Natural killer cell treated with Interleukin-12 subunit alpha and Interleukin-12 subunit beta and Interleukin-15 and Interleukin-18, amount 100 ng/mL, for 72 hours (primary cell): ENCODE results near the gene NAV2. TPM values are rescaled to one million over a fixed set of nuclear protein-coding genes. Genes with fewer than 3 reads are reported as not detected.

Experiments used
- ATAC-seq, 2 donors: fragments of 150-1000 bp; cut with Tn5 transposase in 1 of 2; sonication (Bioruptor Pico), chemical (Tn5 transposase) in 1 of 2; 2 replicates each; pipeline ENCODE4 v1.10.0; 2021
- DNase-seq: peaks from one replicate; pipeline ENCODE4 v3.0.0; 2022; ENCODE audit warnings: low spot score
- H3K27ac Mint-ChIP-seq, 2 donors: 1 replicate in 1 of 2; 2 replicates in 1 of 2; pipeline ENCODE4 v1.8.0; 2022; ENCODE audit warnings: mixed read lengths in 2 of 2, mild to moderate bottlenecking in 1 of 2, moderate library complexity in 1 of 2
- H3K27me3 Mint-ChIP-seq, 2 donors: 1 replicate in 1 of 2; 2 replicates in 1 of 2; pipeline ENCODE4 v1.8.0; 2022; ENCODE audit warnings: mixed read lengths in 2 of 2
- H3K36me3 Mint-ChIP-seq: one replicate; pipeline ENCODE4 v1.8.0; 2022; ENCODE audit warnings: mixed read lengths
- H3K4me1 Mint-ChIP-seq, 2 donors: 1 replicate in 1 of 2; 2 replicates in 1 of 2; pipeline ENCODE4 v1.8.0; 2022; ENCODE audit warnings: low read depth in 2 of 2, mixed read lengths in 2 of 2, mild to moderate bottlenecking in 1 of 2
- H3K4me3 Mint-ChIP-seq: one replicate; pipeline ENCODE4 v1.8.0; 2022; ENCODE audit warnings: mixed read lengths
- H3K9me3 Mint-ChIP-seq: 2 replicates; pipeline ENCODE4 v1.8.0; 2022; ENCODE audit warnings: mixed read lengths
- total RNA-seq, 2 donors: library from RNA; stranded (reverse); gene quantifications; one replicate each; pipeline ENCODE4 v1.2.3, GENCODE V29; 2022

The NAV2 gene
- total RNA-seq, 2 donors from 2014 or later: 0.31 to 0.67 TPM

GRCh38 chr11:19730373-19730772 is 17.7 kb downstream of the NAV2 start:
- H3K4me3 Mint-ChIP-seq: no peak overlapping the region
- no peak for ATAC-seq
- DNase-seq: no peak
- no peak overlapping the region for H3K27ac Mint-ChIP-seq
- H3K27me3 Mint-ChIP-seq: peaks cover 2 to 12% of the 10 kb centered on the region in 2 donors
- H3K4me1 Mint-ChIP-seq: no peaks in the 10 kb centered on the region
- H3K36me3 Mint-ChIP-seq: no peaks in the 10 kb centered on the region
- H3K9me3 Mint-ChIP-seq: no peaks in the 10 kb centered on the region

- ATAC-seq: no peak
- H3K4me3 Mint-ChIP-seq: no peak overlapping the region
- H3K27ac Mint-ChIP-seq: no peak overlapping the region
- H3K36me3 Mint-ChIP-seq: no peaks in the 10 kb centered on the region
- H3K9me3 Mint-ChIP-seq: no peaks in the 10 kb centered on the region
- DNase-seq: no peak
- peaks cover 4 to 7% of the 10 kb centered on the region in 2 donors for H3K27me3 Mint-ChIP-seq
- no peaks in the 10 kb centered on the region for H3K4me1 Mint-ChIP-seq
Measured at GRCh38 chr11:19734171-19734570, 21.5 kb downstream of the NAV2 start.

- no peak for ATAC-seq
Measured at GRCh38 chr11:19735157-19735908, 22.7 kb downstream of the NAV2 start.

GRCh38 chr11:19735909-19736498 is 23.4 kb downstream of the NAV2 start:
- ATAC-seq: no peak
- Mint-ChIP-seq H3K4me1 (no peaks in the 10 kb centered on the region), H3K36me3 (no peaks in the 10 kb centered on the region), H3K27ac (no peak overlapping the region), H3K4me3 (no peak overlapping the region), H3K9me3 (no peaks in the 10 kb centered on the region), H3K27me3 (peaks cover 4 to 5% of the 10 kb centered on the region in 2 donors)
- no peak for DNase-seq

More at GRCh38 chr11:19735157-19735908, 22.7 kb downstream of the NAV2 start:
- H3K9me3 Mint-ChIP-seq: no peaks in the 10 kb centered on the region
- DNase-seq: no peak
- H3K27me3 Mint-ChIP-seq: peaks cover 4 to 5% of the 10 kb centered on the region in 2 donors
- H3K36me3 Mint-ChIP-seq: no peaks in the 10 kb centered on the region
- H3K4me3 Mint-ChIP-seq: no peak overlapping the region
- no peaks in the 10 kb centered on the region for H3K4me1 Mint-ChIP-seq
- no peak overlapping the region for H3K27ac Mint-ChIP-seq

GRCh38 chr11:19736831-19737230 is 24.2 kb downstream of the NAV2 start:
- H3K4me3 Mint-ChIP-seq: no peak overlapping the region
- H3K9me3 Mint-ChIP-seq: no peaks in the 10 kb centered on the region
- H3K4me1 Mint-ChIP-seq: no peaks in the 10 kb centered on the region
- ATAC-seq: no peak
- DNase-seq: no peak
- H3K27me3 Mint-ChIP-seq: peaks cover 0 to 4% of the 10 kb centered on the region in 2 donors
- H3K27ac Mint-ChIP-seq: no peak overlapping the region
- H3K36me3 Mint-ChIP-seq: no peaks in the 10 kb centered on the region

GRCh38 chr11:19737575-19737974 is 24.9 kb downstream of the NAV2 start:
- no peak for ATAC-seq
- Mint-ChIP-seq H3K27ac (no peak overlapping the region), H3K36me3 (no peaks in the 10 kb centered on the region), H3K9me3 (no peaks in the 10 kb centered on the region), H3K27me3 (peaks cover 0 to 4% of the 10 kb centered on the region in 2 donors), H3K4me1 (no peaks in the 10 kb centered on the region), H3K4me3 (no peak overlapping the region)
- no peak for DNase-seq

- Mint-ChIP-seq H3K27ac (no peak overlapping the region), H3K9me3 (no peaks in the 10 kb centered on the region), H3K36me3 (no peaks in the 10 kb centered on the region), H3K27me3 (peaks cover 0 to 6% of the 10 kb centered on the region in 2 donors), H3K4me3 (no peak overlapping the region), H3K4me1 (no peaks in the 10 kb centered on the region)
- ATAC-seq: no peak
- DNase-seq: no peak
Measured at GRCh38 chr11:19738124-19738523, 25.5 kb downstream of the NAV2 start.

GRCh38 chr11:19739872-19740271 is 27.2 kb downstream of the NAV2 start:
- Mint-ChIP-seq H3K27me3 (peaks cover 0 to 6% of the 10 kb centered on the region in 2 donors), H3K4me1 (no peaks in the 10 kb centered on the region), H3K27ac (no peak overlapping the region), H3K36me3 (no peaks in the 10 kb centered on the region), H3K4me3 (no peak overlapping the region), H3K9me3 (no peaks in the 10 kb centered on the region)
- no peak for DNase-seq
- ATAC-seq: no peak

GRCh38 chr11:19740586-19740985 is 27.9 kb downstream of the NAV2 start:
- no peak for ATAC-seq
- Mint-ChIP-seq H3K27ac (no peak overlapping the region), H3K9me3 (no peaks in the 10 kb centered on the region), H3K27me3 (peaks cover 0 to 6% of the 10 kb centered on the region in 2 donors), H3K4me1 (no peaks in the 10 kb centered on the region), H3K4me3 (no peak overlapping the region), H3K36me3 (no peaks in the 10 kb centered on the region)
- no peak for DNase-seq

- Mint-ChIP-seq H3K4me3 (no peak overlapping the region), H3K27ac (no peak overlapping the region), H3K36me3 (no peaks in the 10 kb centered on the region), H3K4me1 (no peaks in the 10 kb centered on the region), H3K9me3 (no peaks in the 10 kb centered on the region), H3K27me3 (peaks cover 0 to 2% of the 10 kb centered on the region in 2 donors)
- peak; percentile 69 for DNase-seq
- ATAC-seq: peak; percentile 47 to 74
Measured at GRCh38 chr11:19742588-19743292, 30.1 kb downstream of the NAV2 start.

- Mint-ChIP-seq H3K27me3 (peaks cover 0 to 2% of the 10 kb centered on the region in 2 donors), H3K36me3 (no peaks in the 10 kb centered on the region), H3K4me3 (no peak overlapping the region), H3K27ac (no peak overlapping the region), H3K4me1 (no peaks in the 10 kb centered on the region), H3K9me3 (no peaks in the 10 kb centered on the region)
- ATAC-seq (peak; percentile 42 to 57), DNase-seq (no peak)
Measured at GRCh38 chr11:19743622-19744021, 31.0 kb downstream of the NAV2 start.

- Mint-ChIP-seq H3K4me1 (no peaks in the 10 kb centered on the region), H3K4me3 (no peak overlapping the region), H3K27me3 (peaks cover 0 to 2% of the 10 kb centered on the region in 2 donors), H3K9me3 (no peaks in the 10 kb centered on the region), H3K27ac (no peak overlapping the region), H3K36me3 (no peaks in the 10 kb centered on the region)
- no peak for ATAC-seq
- DNase-seq: no peak
Measured at GRCh38 chr11:19744130-19744529, 31.5 kb downstream of the NAV2 start.

- no peak overlapping the region for H3K4me3 Mint-ChIP-seq
- no peak overlapping the region for H3K27ac Mint-ChIP-seq
- no peaks in the 10 kb centered on the region for H3K9me3 Mint-ChIP-seq
- H3K36me3 Mint-ChIP-seq: no peaks in the 10 kb centered on the region
- DNase-seq (no peak), ATAC-seq (no peak)
- no peaks in the 10 kb centered on the region for H3K4me1 Mint-ChIP-seq
- peaks cover 2 to 10% of the 10 kb centered on the region in 2 donors for H3K27me3 Mint-ChIP-seq
Measured at GRCh38 chr11:19746086-19746485, 33.4 kb downstream of the NAV2 start.

GRCh38 chr11:19747634-19748033 is 35.0 kb downstream of the NAV2 start:
- Mint-ChIP-seq H3K9me3 (no peaks in the 10 kb centered on the region), H3K4me3 (no peak overlapping the region), H3K27ac (no peak overlapping the region), H3K36me3 (no peaks in the 10 kb centered on the region), H3K27me3 (peaks cover 2 to 20% of the 10 kb centered on the region in 2 donors), H3K4me1 (no peaks in the 10 kb centered on the region)
- DNase-seq (no peak), ATAC-seq (no peak)
